ENCODE measurements around the gene USF3.

USF3 gene, protein sequence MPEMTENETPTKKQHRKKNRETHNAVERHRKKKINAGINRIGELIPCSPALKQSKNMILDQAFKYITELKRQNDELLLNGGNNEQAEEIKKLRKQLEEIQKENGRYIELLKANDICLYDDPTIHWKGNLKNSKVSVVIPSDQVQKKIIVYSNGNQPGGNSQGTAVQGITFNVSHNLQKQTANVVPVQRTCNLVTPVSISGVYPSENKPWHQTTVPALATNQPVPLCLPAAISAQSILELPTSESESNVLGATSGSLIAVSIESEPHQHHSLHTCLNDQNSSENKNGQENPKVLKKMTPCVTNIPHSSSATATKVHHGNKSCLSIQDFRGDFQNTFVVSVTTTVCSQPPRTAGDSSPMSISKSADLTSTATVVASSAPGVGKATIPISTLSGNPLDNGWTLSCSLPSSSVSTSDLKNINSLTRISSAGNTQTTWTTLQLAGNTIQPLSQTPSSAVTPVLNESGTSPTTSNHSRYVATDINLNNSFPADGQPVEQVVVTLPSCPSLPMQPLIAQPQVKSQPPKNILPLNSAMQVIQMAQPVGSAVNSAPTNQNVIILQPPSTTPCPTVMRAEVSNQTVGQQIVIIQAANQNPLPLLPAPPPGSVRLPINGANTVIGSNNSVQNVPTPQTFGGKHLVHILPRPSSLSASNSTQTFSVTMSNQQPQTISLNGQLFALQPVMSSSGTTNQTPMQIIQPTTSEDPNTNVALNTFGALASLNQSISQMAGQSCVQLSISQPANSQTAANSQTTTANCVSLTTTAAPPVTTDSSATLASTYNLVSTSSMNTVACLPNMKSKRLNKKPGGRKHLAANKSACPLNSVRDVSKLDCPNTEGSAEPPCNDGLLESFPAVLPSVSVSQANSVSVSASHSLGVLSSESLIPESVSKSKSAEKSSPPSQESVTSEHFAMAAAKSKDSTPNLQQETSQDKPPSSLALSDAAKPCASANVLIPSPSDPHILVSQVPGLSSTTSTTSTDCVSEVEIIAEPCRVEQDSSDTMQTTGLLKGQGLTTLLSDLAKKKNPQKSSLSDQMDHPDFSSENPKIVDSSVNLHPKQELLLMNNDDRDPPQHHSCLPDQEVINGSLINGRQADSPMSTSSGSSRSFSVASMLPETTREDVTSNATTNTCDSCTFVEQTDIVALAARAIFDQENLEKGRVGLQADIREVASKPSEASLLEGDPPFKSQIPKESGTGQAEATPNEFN (N-terminal part only)

DNA sequence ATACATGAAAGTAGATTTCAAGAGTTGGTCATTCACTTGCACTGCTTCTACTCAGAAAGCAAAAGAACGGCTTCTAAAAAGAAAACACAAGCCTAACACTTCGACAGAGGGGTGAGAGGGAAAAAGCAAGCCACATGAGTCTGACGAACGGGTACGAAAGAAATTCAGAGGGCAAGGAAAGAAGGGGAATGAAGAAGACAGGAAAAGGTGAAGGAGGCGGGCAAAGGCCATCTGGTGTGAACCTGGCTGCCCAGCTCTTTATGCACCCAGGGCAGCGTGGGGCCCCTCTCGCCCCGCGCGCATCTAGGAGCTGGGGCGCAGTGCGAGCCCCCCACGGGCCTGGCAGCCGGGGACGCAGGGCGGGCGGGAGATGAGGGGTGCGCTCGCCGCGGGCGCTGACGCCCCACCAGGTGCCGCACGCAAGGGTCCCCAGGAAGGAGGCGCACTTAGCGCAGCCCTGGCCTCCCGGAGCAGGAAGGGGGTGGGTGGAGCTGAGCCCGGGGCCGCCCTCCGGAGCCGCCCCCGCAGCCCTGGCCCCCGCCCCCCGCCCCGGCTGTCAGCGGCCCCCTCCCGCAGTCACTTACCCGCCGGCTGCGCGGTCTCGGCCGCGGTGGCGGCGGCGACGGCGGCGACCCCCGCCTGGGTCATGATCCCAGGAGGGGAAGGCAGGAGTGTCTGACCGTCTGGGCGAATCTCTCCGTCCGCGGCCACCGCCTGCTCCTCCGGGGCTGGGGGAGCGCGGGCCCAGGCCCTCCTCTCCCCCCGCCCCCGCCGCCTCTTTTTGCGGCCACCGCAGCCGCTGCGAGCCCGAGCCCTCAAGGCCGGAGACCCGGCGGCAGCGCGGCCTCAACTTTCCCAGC is at the start of gene USF3:
USF3 (minus strand) TSS at position 857 of the 860 bp plus-strand sequence. CDS start 21,764 bp downstream, outside the sequence.
- DNase-seq (ENCODE audit: low read depth) = no peak

DNA sequence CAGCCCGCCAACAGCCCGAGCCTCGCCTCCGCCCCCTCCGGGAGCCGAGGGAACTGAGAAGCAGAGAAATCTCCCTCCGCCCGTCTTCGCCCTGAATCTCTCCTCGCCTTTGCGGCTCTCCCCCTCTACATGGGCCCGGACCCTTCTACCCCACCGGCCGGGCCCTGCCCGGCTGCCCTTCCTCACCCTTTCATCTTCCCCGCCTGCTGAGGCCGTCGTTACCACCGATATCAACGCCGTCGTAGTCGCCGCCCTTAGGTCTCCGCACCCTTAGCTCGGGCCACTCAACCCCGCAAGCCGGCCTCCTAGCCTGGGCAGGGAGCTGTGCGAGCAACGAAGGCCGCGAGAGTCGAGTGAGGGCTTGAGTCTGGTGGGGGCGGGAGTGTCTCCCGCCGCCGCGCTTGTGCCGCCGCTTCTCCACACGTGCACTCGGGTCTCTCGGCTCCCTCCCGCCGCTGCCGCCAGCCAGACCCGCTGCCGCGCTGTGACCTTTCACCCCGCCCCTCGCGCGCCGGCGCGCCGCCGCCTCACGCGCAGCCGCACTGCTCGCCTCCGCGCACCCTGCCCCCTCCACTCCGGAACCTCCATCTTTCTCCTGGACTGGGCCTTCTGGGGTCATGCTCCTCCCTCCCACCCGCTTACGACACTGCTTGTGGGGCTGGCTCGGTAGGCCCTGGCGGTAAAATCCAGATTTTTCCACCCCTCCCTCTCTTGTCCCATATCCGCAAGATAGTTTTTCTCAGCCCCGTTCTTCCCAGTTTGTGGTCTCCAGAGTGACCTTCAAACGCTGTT is 49.5 kb upstream of the USF3 start, which contains the start of gene NAA50:
NAA50 (minus strand) TSS at position 494 of the 792 bp plus-strand sequence; CDS start at position 194, 300 bp downstream.
- DNase-seq (ENCODE audit: low read depth) = peak; percentile 92

DNA sequence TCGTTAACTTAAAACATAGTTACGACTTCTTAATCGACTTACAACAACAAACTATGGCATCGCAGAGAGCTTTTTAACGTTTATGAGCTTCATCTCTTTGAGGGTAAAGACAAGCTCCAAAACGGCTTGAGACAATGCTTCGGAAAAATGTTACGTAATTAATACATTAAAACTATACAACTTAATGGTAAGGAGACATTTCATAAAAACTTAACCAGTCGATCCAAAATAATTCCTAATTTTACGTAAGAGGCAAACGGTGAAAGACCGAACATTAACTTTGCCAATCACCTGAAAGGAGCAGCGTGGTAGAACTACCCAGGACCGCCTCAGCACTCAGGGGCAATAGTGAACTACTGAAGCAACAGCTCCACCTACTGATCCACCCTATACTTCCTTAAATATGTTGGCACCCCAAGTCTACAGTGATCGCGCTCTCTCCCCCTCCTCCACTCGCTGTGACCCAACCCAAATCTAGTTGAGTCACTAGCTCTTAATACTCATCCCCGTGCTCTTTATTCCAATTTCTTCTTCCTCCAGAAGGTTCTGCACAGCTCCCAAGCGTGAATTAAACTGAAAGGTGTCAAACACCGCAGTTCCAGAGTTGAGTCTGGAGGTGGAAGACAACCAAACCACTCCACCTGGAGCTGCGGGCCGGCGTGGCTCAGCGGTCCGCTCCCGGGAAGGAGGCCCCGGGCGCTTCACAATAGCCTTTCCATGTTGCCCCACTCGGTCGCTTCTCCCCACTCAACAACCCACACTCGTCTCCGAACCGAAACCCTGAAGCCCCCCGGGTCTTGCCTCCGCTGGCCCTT is 48.7 kb upstream of the USF3 start:
- DNase-seq (ENCODE audit: low read depth) = peak; percentile 91

DNA sequence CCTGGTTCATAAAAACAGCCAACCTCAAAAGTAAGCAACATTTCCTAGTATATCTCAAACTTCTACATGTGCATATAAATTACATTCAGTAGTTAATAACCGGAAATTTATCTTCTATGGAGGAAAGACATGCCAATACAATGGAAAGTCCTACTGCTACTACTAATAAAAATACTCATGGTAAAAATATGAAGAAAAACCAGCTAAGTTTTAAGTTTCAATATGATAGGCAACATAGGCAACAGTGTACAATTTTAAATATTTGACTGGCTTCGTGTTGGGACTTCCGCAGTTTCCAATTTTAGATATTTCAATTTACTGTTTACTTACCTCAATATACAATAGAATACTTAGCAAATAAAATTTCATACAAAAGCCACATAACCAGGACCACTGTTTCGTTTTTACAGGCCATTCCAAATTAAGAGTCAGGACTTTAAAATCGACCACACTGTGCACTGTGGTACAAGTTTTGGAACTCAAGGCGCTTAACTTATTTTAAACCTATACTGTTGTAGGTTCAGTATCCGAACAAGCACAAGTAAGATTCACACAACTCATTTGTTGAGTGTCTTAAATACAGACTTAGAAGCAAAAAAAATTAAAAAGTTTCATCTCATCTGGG is 46.7 kb upstream of the USF3 start:
- no peak for DNase-seq (ENCODE audit: low read depth)

DNA sequence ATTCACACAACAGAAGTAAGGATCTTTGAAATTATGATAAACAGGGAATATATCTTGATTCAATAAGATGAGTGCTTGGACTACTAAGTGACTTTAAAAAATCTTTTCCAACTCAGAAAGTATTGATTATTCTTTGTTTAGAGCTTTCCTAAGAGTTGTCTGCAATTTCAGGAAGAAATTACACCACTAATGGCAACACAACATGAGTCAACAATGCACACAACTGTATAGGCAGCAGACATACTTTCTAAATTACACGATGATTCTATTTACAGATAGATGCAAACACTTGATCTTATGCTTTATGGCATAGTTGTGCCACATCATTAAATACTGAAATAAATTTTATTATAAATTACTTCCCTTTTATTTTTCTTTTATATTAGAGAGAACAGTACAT is 45.2 kb upstream of the USF3 start:
- no peak for DNase-seq (ENCODE audit: low read depth)

DNA sequence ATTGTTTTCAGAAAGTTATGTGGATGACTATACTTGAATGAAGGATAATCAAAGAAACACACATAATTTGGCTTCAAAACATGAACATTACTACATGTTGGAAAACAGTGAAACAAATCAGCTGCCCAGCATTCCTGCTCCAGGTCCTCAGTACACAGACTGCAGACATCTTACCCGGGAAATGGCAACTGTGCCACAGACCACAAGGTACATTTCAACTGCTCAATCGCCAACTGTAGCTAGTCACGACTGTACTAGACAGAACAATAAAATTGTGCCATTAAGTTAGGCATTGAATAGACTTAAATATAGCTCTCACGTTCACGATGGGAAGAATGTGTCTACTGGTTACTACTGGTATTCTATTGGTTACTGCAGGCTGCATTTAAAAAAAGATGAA is 44.6 kb upstream of the USF3 start:
- DNase-seq (ENCODE audit: low read depth) = no peak

DNA sequence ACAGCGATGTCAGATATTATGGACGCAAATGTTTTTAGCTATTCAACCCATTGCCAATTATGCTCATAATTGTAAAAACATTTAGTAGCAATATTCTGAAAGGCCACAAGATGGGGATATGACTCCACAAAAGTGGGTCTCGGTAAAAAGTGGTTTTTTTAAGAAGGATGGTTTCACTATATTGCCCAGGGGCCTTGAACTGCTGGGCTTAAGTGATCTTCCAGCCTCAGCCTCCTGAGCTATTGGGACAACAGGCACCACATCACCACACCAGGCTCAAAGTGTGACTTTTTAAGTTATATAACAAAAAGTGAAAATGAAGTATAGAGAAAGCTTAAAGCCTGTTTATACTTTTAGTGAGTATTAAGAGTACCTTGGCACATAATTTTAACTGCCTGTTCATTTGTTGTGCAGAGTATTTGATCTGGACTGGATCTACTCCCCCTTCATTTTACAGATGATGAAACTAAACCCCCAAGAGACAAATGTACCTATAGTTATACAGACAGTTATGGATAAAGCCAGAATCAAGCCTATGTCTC is 40.2 kb upstream of the USF3 start:
- DNase-seq (ENCODE audit: low read depth) = peak; percentile 69

DNA sequence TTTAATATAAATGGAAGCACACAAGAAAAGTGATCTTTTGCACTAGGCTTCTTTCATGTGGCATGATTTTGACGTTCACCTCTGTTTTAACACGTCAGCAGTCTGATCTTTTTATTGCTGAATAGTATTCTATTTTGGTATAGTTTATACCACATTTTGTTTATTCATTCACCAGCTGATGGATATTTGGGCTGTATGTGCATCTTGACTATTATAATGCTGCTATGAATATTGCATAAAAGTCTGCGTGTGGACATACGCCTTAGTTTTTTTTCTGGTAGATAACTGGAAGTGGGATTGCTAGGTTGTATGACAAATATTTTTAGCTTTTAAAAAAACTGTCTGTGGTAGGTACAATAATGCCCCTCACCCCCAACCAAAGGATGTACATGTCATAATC is 35.3 kb upstream of the USF3 start:
- no peak for DNase-seq (ENCODE audit: low read depth)

DNA sequence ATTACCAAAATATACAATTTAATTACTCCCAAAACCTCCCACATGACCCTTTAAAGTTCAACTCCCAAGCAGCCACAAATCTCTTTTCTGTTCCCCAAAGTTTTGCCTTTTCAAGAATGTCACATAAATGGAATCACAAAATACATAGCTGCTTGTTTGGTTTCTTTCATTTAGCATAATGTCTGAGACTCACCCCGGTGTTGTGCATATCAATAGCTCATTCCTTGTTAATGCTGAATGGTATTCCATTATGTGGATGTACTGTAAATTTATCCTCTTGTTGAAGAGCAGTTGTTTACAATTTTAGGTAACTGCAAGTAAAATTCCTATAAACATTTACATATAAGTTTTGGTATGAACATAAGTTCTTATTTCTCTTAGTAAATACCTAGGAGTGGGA is 34.1 kb upstream of the USF3 start:
- DNase-seq (ENCODE audit: low read depth) = no peak

DNA sequence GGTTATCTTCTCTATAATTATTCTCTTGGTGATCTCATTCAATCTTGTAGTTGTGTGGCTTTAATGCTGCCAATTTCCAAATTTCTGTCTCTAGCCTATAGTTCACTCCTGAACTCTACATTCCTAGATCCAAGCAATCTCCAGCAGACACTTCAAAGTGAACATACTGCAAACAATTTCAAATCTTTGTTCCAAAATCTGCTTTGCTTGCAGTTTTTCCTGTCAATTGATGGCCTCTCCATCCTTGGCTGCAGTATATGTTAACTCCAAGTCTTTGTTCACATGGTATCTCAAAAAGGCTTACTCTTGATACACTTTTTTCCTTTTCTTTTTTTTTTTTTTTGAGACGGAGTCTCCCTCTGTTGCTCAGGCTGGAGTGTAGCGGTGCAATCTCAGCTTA is 32.2 kb upstream of the USF3 start:
- DNase-seq (ENCODE audit: low read depth) = no peak

DNA sequence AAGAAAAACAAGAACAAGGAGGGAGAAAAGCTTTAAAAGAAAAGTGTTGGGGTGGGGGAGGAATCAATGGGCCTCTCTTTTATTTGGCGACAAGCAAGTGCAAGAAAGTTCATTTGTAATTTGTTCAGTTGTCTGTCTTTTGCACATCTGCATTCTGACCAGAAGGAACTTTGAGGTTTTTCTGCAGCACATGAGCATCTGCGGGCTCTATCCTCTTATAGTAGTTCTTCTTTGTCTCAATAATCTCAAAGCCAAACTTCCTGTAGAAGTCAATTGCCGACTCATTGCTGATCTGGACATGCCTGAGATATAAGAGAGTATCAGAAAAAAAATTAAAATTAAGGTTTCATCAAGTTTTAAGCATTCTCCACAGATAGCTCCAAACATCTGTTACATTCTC is 25.2 kb upstream of the USF3 start:
- no peak for DNase-seq (ENCODE audit: low read depth)

DNA sequence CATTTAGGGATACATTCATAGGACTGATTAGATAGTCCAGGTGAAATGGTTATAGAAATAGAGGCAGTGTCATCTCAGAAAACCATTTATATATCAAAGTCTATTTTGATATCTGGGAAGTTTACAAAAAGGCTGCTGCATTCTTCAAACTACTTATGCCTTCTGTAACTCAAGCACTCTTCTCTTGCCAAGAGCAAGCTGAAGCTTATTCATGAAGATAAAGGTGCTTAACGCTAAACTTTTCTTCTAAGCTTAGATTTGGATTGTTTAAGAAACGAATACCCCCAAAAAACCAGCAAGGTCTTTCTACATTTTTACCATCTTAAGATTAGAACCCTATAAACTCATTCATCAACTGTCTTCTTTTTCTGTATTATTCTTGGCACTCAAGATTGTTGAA is 23.3 kb upstream of the USF3 start:
- no peak for DNase-seq (ENCODE audit: low read depth)

DNA sequence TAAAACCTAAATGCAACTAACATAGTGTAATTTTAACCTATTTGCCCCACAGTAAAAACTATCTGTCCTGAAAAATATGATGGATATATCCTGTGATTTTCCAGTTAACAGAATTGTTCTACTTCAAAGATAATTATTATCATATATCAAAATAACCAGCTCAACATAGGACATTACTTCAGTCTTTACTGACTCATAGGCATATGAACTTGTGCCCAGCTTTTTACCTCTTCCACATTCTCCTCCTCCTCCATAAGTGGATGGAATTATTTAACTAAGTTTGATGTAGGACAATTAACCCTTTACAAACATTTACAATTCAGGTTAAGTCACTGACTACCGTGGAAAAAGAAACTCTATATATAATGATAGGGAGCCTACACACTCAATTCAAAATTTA is 22.9 kb upstream of the USF3 start:
- DNase-seq (ENCODE audit: low read depth) = no peak

DNA sequence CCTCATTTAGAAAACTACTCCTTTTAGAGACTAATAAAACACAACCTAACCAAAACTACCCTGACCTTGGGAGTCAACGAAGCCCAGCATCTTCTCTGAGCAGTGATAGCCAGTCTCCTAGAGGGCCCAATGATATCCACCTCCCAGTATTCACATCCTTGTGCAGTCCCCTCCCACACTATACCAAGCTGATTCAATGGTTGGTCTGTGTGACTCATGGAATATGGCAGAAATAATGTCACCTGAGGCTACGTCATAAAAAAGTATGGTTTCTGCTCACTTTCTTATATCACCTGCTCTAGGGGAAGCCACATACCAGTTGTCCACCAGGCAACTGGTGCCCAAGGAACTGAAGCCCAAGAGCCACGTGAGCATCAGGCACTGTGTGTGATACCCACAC is 21.4 kb upstream of the USF3 start:
- no peak for DNase-seq (ENCODE audit: low read depth)

DNA sequence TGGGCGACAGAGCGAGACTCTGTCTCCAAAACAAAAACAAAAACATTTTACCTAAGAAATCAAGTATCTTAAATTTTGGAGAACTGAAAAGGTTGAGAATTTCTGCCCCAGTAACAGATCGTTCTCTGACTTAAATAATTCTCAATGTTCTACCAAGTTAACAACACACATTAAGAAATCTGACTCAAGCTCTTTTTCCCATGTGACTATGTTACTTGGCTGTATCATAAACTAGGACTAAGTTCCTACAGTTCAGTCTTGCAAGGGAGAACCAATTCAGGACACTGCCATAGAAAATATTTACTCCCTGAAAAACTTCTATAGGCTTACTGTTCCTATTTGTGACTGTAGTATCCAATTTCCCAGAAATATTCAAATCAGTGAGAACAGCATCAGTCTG is 20.9 kb upstream of the USF3 start:
- DNase-seq (ENCODE audit: low read depth) = no peak

DNA sequence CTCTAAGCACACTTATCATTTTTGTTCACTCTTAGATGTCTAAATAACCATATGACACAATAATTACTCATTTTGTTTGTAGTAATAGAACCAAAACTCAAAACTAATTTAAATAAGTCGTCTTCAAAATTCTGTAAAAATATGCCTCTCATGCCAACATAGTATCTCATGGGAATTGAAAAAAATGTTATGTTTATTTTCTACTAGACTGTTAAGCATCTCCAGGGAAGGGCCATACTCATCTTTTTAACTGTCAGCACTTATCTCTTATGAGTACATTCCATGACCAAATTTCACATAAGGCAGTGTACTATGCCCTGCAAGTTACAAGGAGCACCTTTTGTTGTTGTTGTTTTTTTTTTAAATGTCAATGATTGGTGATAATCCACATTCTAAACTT is 18.3 kb upstream of the USF3 start:
- no peak for DNase-seq (ENCODE audit: low read depth)

DNA sequence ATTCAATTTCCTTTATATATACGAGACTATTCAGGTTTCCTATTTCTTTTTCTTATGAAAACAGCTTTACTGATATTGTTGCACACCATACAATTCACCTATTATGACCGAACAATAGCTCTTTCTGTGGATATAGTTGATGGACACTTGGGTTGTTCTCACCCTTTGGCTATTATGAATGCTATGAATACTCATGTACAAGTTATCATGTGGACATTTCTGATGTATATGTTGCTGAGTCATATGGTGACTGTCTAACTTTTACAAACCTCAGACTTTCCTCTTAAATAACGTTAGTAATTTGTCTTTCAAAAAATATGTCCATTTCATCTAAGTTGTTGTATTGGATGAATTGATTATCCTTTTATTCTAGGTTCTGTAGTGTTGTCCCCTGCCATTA is 15.7 kb upstream of the USF3 start:
- DNase-seq (ENCODE audit: low read depth) = no peak

DNA sequence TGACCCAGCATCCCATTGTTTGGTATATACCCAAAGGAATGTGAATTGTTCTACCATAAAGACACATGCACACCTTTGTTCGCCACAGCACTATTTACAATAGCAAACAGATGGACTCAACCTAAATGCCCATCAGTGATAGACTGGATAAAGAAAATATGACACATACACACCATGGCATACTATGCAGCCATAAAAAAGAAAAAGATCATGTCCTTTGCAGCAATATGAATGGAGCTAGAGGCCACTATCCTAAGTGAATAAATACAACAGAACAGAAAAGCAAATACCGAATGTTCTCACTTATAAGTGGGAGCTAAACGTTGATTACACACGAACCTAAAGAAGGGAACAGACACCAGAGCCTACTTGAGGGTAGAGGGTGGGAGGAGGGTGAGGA is 11.4 kb upstream of the USF3 start:
- no peak for DNase-seq (ENCODE audit: low read depth)

DNA sequence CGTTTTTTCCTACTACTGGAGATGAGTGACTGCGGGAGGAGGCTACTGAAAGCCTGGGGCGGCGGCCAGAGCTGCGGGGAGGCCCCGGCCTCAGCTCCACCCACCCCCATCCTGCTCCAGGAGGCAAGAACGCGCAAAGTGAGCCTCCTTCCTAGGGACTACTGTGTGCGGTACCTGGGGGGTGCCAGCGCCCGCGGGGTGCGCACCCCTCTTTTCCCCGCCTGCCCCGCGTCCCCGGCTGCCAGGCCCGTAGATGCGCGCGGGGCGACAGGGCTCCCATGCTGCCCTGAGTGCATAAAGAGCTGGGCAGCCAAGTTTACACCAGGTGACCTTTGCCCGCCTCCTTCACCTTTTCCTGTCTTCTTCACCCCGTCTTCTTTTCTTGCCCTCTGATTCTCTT is 2.5 kb upstream of the USF3 start:
- DNase-seq (ENCODE audit: low read depth) = no peak
